GM21717 (cell line): ENCODE measurements around the gene PKIB.
"Not testable (repeated sequence)": the region's sequence is repeated elsewhere in the genome, so short reads cannot be mapped to it uniquely, and the experiment has no call there.

Experiments used
- ATAC-seq: cut with Tn5 transposase; IDR thresholded peaks from one replicate; pipeline ENCODE4 v1.9.1; 2021; ENCODE audit warnings: mild to moderate bottlenecking, moderate library complexity; ENCODE audit not compliant: unreplicated experiment

PKIB gene

DNA sequence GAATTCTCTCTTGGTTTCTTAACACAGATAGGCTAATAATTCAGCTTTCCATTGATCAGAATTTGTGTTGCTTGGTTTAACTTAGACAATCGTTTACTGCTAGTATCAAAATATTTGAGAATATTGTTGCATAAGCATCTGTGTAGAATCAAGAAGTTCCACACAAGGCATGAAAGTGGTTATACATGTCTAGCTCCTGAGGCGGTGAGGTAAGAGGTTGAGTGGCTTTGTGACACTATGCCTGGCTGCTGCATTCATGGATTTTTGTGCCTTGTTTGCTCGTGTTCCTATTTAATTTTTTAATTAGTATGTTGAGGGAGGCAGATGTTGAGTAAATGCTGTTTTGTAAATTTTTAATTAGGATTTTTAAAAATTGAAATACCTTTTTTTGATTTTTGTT lies 10.2 kb downstream of the PKIB start:
- ATAC-seq: no peak

- ATAC-seq: no peak
Observed at GRCh38 chr6:122620902-122621301, 10.7 kb downstream of the PKIB start.

DNA sequence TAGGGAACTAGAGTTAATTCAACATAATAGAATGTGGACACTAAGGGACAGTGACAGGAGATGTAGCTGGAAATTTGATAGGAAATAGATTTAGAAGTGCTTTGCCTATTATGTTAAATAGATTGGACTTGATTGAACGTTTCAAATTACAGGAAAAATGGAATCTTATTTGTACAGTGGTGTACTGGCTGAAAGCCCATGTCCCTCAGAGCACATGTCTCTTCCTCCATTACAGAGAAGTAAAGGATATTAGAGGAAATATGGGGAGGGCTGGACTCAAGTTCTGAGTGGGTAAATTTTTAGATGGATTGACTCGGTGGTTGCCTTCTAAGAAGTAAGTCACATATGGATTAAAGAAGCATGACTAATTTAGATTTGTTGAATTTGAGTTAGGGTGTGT lies 11.4 kb downstream of the PKIB start:
- ATAC-seq: no peak

- no peak for ATAC-seq
Observed at GRCh38 chr6:122622479-122622878, 12.3 kb downstream of the PKIB start.

DNA sequence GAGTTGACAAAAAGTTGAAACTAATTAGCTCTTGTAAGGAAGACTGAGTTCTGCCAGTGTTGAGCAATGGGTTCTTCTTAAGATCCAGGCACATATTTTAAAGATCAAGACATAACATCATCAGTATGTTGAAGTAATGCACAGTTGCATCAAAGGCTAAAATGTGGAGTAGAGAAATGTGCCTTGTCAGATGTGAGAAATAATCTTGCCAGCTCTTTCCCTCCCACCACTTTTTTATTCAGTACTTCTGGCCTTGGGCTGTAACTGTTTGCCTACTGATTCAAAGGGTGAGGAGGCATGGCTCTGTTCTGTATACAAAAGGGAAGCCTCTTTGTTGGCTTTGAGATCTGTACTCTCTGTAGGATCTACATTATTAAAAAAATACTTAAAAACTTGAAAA lies 13.1 kb downstream of the PKIB start:
- no peak for ATAC-seq

- no peak for ATAC-seq
Observed at GRCh38 chr6:122624853-122625252, 14.6 kb downstream of the PKIB start.

GRCh38 chr6:122628714-122629113 lies 18.5 kb downstream of the PKIB start:
- no peak for ATAC-seq

DNA sequence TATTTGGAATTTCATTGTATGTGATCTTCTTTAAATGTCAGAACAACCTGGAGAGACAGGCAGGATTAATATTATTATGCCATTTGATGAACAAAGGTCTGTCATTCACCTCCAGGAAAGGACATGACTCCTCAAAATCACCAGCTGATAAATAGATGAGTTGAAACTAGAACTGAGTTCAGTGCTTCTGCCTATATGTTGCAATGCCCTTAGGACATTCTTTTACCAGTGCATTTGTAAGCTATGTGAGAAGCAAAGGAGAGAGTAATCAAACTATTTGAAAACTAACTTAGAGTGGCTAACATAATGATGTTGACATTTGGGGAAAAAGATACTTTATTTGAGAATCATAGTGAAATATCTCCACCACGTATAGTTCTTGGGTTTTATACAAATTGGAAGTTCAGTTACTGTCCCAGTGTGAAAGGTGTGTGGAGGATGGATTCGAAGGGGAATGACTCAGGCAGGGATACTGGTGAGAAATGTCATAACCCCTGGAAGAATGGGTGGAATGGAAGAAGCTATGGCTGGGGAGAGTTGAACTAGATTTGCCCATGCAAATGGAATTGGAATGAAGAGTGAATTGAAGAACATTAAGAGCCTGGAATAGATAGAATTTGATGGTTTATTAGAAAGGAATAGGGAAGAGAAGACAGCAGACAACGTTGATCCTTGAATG lies 21.5 kb downstream of the PKIB start:
- ATAC-seq: no peak

DNA sequence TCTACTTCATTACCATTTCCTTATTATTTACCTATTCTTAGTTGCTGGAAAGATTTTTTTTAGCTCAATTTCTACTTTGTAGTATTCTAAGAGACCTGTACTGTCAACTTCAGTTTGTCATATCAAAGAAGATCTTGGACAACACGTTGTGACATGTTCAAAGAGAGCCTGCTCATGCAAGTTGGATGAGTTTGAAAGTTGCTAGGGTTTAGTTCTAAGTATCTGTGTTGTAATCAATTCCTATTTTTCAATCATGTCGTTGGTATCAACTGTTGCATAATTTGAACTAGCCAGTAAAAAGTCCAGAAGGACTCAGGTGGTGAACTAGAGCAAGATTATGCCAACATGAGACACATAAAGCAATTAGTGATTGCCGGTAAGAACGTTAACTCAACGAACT lies 30.2 kb downstream of the PKIB start:
- ATAC-seq: no peak

- no peak for ATAC-seq
Observed at GRCh38 chr6:122641819-122642218, 31.6 kb downstream of the PKIB start.

DNA sequence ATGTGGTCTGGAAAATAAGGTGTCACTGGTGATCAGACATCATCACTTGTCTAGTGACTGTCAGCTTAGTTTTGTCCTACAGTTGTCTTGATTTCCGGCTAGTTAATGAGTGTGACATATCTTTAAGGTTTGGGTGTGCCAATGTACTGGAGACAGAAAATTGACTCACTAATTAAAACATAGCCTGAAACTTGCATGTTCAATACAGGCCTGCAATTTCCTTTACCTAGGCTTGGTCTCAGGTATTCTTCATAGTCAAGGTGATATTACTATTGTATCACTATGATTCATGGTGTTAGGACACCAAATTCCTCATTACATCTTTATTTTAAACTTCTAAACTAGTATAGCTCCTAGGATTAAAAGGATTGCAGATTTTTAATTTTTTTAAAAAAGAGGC lies 32.4 kb downstream of the PKIB start:
- not testable (repeated sequence) for ATAC-seq

DNA sequence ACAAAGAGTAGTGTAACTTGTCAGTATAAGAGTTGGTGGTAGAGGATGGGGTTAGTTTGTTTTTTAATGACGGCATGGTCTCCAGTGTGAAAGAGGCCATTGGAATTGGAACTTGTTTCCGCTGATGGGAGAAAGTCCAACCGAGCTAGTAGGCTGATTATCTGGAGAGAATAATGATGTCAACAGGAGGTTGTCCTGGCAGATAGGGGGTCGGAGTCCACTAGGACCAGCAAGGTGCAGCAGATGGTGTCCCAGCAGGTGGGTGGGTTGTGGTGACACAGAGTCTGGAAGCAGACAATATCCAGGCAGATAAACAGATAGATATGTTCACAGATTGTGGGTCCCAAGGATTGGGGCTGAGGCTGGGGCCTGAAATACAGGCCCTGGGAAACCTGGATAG lies 35.1 kb downstream of the PKIB start:
- ATAC-seq: no peak

- no peak for ATAC-seq
Observed at GRCh38 chr6:122647765-122648164, 37.6 kb downstream of the PKIB start.

DNA sequence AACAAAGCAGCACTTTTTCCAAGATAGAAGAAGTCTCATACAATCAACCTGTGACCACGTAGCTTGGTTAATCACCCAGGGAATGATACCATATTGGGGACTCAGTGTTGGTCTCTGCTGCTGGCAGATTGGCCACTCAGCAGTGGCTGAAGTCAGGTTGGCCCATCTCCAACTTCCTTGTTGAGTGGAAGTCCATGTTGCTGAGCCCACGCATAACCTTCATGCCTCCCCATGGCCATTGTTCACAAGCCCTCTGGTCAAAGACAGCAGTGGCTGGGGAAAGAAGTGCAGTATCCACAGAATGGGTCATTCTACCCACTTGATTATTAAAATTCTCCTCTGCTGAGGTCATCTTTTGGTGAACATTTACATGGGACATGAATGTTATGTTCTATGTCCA lies 38.5 kb downstream of the PKIB start:
- ATAC-seq: no peak

DNA sequence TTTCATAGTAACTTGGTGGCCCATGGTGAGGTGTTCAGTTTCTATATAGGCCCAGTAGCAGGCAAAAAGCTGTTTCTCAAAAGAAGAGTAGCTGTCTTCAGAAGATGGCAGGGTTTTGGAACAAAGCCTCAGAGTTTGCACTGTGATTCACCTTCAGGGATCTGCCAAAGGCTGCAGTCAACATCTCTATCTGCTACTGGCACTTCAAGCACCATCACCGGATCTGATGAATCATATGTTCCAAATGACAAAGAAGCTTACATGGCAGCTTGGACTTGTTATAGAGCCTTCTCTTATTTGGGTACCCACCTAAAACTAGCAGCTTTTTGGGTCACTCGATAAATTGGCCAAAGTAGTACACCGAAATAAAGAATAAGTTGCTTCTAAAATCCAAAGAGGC lies 39.5 kb downstream of the PKIB start:
- ATAC-seq: no peak

- ATAC-seq: no peak
Observed at GRCh38 chr6:122650403-122650802, 40.2 kb downstream of the PKIB start.

DNA sequence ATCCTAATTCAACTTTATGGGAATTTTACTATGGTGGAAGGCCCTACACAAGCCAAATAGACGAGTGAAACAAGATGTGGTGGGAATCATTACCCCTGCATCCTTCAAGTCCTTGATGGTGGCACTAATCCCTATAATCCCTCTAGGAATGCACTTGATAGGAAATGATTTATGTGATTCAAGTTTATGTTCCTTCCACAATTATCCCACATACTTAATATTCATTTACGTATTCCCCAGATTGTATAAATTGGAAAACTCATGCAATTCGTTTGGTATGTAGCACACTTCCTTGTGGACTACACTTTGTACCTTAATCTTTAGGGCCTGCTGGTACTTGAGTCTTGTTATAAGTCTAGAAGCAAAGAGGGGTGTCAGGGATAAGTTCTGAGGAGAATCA lies 40.8 kb downstream of the PKIB start:
- ATAC-seq: no peak

- ATAC-seq: no peak
Observed at GRCh38 chr6:122651604-122652003, 41.4 kb downstream of the PKIB start.

GRCh38 chr6:122652431-122652830 lies 42.2 kb downstream of the PKIB start:
- no peak for ATAC-seq

DNA sequence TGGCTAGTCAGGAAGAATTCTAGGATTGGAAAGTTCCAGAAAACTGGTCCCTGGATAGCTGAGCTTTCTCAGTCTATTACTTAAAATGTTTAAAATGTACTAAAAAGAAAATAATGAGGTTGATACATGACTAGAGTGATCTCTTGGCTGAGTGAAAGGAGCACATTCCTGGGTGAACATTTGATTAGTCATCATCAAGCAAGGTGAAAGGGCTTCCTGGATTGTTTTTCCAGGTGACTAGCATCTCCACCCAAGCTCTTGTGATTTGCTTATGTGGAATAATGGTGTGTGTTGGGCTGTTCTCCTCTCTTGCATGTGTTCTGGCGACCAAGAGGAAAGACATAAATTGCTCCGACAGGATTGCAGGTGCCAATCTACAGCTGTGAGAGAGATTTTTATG lies 42.9 kb downstream of the PKIB start:
- no peak for ATAC-seq

- no peak for ATAC-seq
Observed at GRCh38 chr6:122654012-122654411, 43.8 kb downstream of the PKIB start.

- ATAC-seq: no peak
Observed at GRCh38 chr6:122657601-122658000, 47.4 kb downstream of the PKIB start.

- ATAC-seq: no peak
Observed at GRCh38 chr6:122660296-122660695, 50.1 kb downstream of the PKIB start.
